BLaER1 treated with 17β-estradiol and CSF1 and Interleukin-3, amounts not matched to agents 10 nM and 100 nM (cell line): ENCODE measurements around the gene STMN3.
"Not testable (repeated sequence)": the region's sequence is repeated elsewhere in the genome, so short reads cannot be mapped to it uniquely, and the experiment has no call there.

Source experiments
- H3K27ac ChIP-seq, 11 experiments: shearing (Covaris generic); formaldehyde crosslinking; 2 replicates each; pipeline ENCODE4 v1.8.1; 2022
- H3K27me3 ChIP-seq, 11 experiments: shearing (Covaris generic); formaldehyde crosslinking; 2 replicates each; pipeline ENCODE4 v1.8.1; 2022
- H3K36me3 ChIP-seq, 11 experiments: shearing (Covaris generic); formaldehyde crosslinking; 2 replicates each; pipeline ENCODE4 v1.8.1; 2022
- H3K4me1 ChIP-seq, 10 experiments: shearing (Covaris generic); formaldehyde crosslinking; 2 replicates each; pipeline ENCODE4 v1.8.1; 2022
- H3K4me2 ChIP-seq, 11 experiments: shearing (Covaris generic); formaldehyde crosslinking; 2 replicates each; pipeline ENCODE4 v1.8.1; 2022
- H3K4me3 ChIP-seq, 10 experiments: shearing (Covaris generic); formaldehyde crosslinking; 2 replicates each; pipeline ENCODE4 v1.8.1; 2022
- H3K9ac ChIP-seq, 11 experiments: shearing (Covaris generic); formaldehyde crosslinking; 2 replicates each; pipeline ENCODE4 v1.8.1; 2022
- H3K9me3 ChIP-seq, 11 experiments: shearing (Covaris generic); formaldehyde crosslinking; replicated peaks in 1 of 11; 2 replicates each; pipeline ENCODE4 v1.8.1; 2022
- H4K20me1 ChIP-seq, 11 experiments: shearing (Covaris generic); formaldehyde crosslinking; 2 replicates each; pipeline ENCODE4 v1.8.1; 2022
- Cebpa-rat ChIP-seq, 11 experiments: shearing (Covaris generic); IDR thresholded peaks; 2 replicates each; pipeline ENCODE4 v1.8.1; 2022

STMN3 gene

GRCh38 chr20:63641792-63642523, 11.3 kb downstream of the STMN3 start:
- Histone ChIP-seq H3K4me1 (peaks cover 38 to 67% (median 47%) of the 10 kb centered on the region in 10 experiments), H3K9ac (peak overlapping the region; percentile 46 to 71 (median 67); a peak in 19 of 22 replicates), H3K4me2 (peak overlapping the region; percentile 93 to 99 (median 98)), H3K36me3 (peaks cover 0 to 22% (median 0%) of the 10 kb centered on the region in 11 experiments; a peak in 14 of 22 replicates), H3K9me3 (no peaks in the 10 kb centered on the region), H3K27me3 (0 out of 22 replicates have a peak, but pooled peaks cover 0 to 7% (median 0%) of the 10 kb centered on the region in 11 experiments), H4K20me1 (peaks cover 0 to 17% (median 5%) of the 10 kb centered on the region in 11 experiments; a peak in 12 of 22 replicates), H3K27ac (peak overlapping the region in 8 of 11 experiments; percentile 47 to 76 (median 72); a peak in 17 of 22 replicates), H3K4me3 (peak overlapping the region; percentile 50 to 68 (median 58))
- no peak for TF ChIP-seq Cebpa-rat (IDR thresholded peaks at IDR 0.05)

- Histone ChIP-seq H3K4me2 (peak overlapping the region; percentile 86 to 96 (median 91)), H3K36me3 (peaks cover 0 to 22% (median 0%) of the 10 kb centered on the region in 11 experiments; a peak in 14 of 22 replicates), H3K9me3 (no peaks in the 10 kb centered on the region), H4K20me1 (peaks cover 0 to 17% (median 4%) of the 10 kb centered on the region in 11 experiments; a peak in 10 of 22 replicates), H3K27ac (peak overlapping the region in 10 of 11 experiments; percentile 48 to 76 (median 65); a peak in 17 of 22 replicates), H3K27me3 (0 out of 22 replicates have a peak, but pooled peaks cover 0 to 7% (median 0%) of the 10 kb centered on the region in 11 experiments), H3K4me1 (peaks cover 44 to 73% (median 52%) of the 10 kb centered on the region in 10 experiments), H3K9ac (peak overlapping the region; percentile 46 to 69 (median 67); a peak in 19 of 22 replicates), H3K4me3 (peak overlapping the region; percentile 42 to 68 (median 52); a peak in 18 of 20 replicates)
- TF ChIP-seq Cebpa-rat (IDR thresholded peaks at IDR 0.05), result no peak
These were observed 12.0 kb downstream of the STMN3 start for GRCh38 chr20:63641146-63641791.

GRCh38 chr20:63640686-63641085, 12.5 kb downstream of the STMN3 start:
- H3K9me3 ChIP-seq, H3K27me3 ChIP-seq: not testable (repeated sequence)
- H4K20me1 ChIP-seq, result peaks cover 0 to 17% (median 4%) of the 10 kb centered on the region in 11 experiments; a peak in 8 of 22 replicates
- H3K4me3 ChIP-seq, result peak overlapping the region in 5 of 10 experiments; percentile 23 to 51 (median 27); a peak in 5 of 20 replicates
- H3K4me2 ChIP-seq, result peak overlapping the region; percentile 73 to 96 (median 91)
- H3K36me3 ChIP-seq, result peaks cover 0 to 18% (median 0%) of the 10 kb centered on the region in 11 experiments; a peak in 13 of 22 replicates
- H3K9ac ChIP-seq, result peak overlapping the region in 2 of 11 experiments; percentile 13 to 64; a peak in 3 of 22 replicates
- H3K4me1 ChIP-seq, result peaks cover 48 to 79% (median 56%) of the 10 kb centered on the region in 10 experiments
- peak overlapping the region in 3 of 11 experiments; percentile 57 to 70 (median 62); a peak in 3 of 22 replicates for H3K27ac ChIP-seq

- Histone ChIP-seq H3K36me3 (peaks cover 0 to 14% (median 0%) of the 10 kb centered on the region in 11 experiments; a peak in 13 of 22 replicates), H3K9ac (peak overlapping the region in 7 of 11 experiments; percentile 47 to 64 (median 52); a peak in 9 of 22 replicates), H3K27ac (peak overlapping the region in 8 of 11 experiments; percentile 44 to 74 (median 62); a peak in 16 of 22 replicates), H3K4me3 (peak overlapping the region in 5 of 10 experiments; percentile 21 to 51 (median 26); a peak in 4 of 20 replicates), H3K27me3 (0 out of 22 replicates have a peak, but pooled peaks cover 0 to 7% (median 0%) of the 10 kb centered on the region in 11 experiments), H3K9me3 (no peaks in the 10 kb centered on the region), H4K20me1 (peaks cover 0 to 17% (median 4%) of the 10 kb centered on the region in 11 experiments; a peak in 8 of 22 replicates), H3K4me2 (peak overlapping the region; percentile 73 to 96 (median 91)), H3K4me1 (peaks cover 54 to 85% (median 61%) of the 10 kb centered on the region in 10 experiments)
- no peak for TF ChIP-seq Cebpa-rat (IDR thresholded peaks at IDR 0.05)
These were observed 13.1 kb downstream of the STMN3 start for GRCh38 chr20:63640086-63640485.

GRCh38 chr20:63639093-63639975, 13.9 kb downstream of the STMN3 start:
- H3K36me3 ChIP-seq, result peaks cover 0 to 13% (median 0%) of the 10 kb centered on the region in 11 experiments; a peak in 13 of 22 replicates
- no peaks in the 10 kb centered on the region for H3K9me3 ChIP-seq
- no peak overlapping the region; a peak in 1 of 20 replicates for H3K4me3 ChIP-seq
- peak overlapping the region in 9 of 11 experiments; percentile 44 to 74 (median 62); a peak in 17 of 22 replicates for H3K27ac ChIP-seq
- H3K4me2 ChIP-seq, result peak overlapping the region; percentile 73 to 96 (median 91)
- no peak for TF ChIP-seq Cebpa-rat (IDR thresholded peaks at IDR 0.05)
- peaks cover 0 to 17% (median 4%) of the 10 kb centered on the region in 11 experiments; a peak in 8 of 22 replicates for H4K20me1 ChIP-seq
- peak overlapping the region in 10 of 11 experiments; percentile 10 to 64 (median 50); a peak in 15 of 22 replicates for H3K9ac ChIP-seq
- H3K27me3 ChIP-seq, result 0 out of 22 replicates have a peak, but pooled peaks cover 0 to 7% (median 0%) of the 10 kb centered on the region in 11 experiments
- peaks cover 61 to 92% (median 69%) of the 10 kb centered on the region in 10 experiments for H3K4me1 ChIP-seq

- Histone ChIP-seq H4K20me1 (peaks cover 0 to 17% (median 0%) of the 10 kb centered on the region in 11 experiments; a peak in 7 of 22 replicates), H3K9ac (peak overlapping the region in 2 of 11 experiments; percentile 12 to 18; a peak in 1 of 22 replicates), H3K4me3 (no peak overlapping the region), H3K36me3 (no peaks in the 10 kb centered on the region), H3K4me2 (peak overlapping the region; percentile 9 to 90 (median 79)), H3K27me3 (no peaks in the 10 kb centered on the region), H3K27ac (peak overlapping the region in 8 of 11 experiments; percentile 13 to 70 (median 36); a peak in 11 of 22 replicates), H3K4me1 (peaks cover 56 to 88% (median 78%) of the 10 kb centered on the region in 10 experiments), H3K9me3 (no peaks in the 10 kb centered on the region)
- TF ChIP-seq Cebpa-rat (IDR thresholded peaks at IDR 0.05), result no peak
These were observed 16.2 kb downstream of the STMN3 start for GRCh38 chr20:63636752-63637628.
